Measurements from ENCODE around the gene SLC34A1. TPM values are rescaled to one million over a fixed set of nuclear protein-coding genes. Genes with fewer than 3 reads are reported as not detected.
"Not testable (repeated sequence)": the region's sequence is repeated elsewhere in the genome, so short reads cannot be mapped to it uniquely, and the experiment has no call there.

Gene SLC34A1
- total RNA-seq, 1 experiment from 2014 or later = 0.19 TPM

DNA sequence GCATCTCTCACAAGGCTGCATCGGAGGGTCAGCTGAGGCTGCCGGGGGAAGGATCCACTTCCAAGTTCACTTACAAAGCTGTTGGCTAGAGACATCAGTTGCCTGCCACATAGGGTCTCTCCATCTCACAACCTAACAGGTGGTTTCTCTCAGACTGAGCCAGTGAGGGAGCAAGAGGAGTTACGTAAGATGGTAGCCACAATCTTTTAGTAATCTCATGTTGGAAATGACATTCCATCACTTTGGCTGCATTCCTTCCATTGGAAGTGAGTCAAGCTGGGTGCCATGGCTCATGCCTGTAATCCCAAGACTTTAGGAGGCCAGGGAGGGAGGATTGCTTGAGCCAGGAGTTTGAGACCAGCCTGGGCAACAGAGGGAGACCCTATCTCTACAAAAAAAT is 34.8 kb downstream of the SLC34A1 start:
- no peaks in the 10 kb centered on the region for H3K36me3 Mint-ChIP-seq (ENCODE audit: insufficient read depth, unreplicated experiment)
- no peaks in the 10 kb centered on the region for H3K4me1 Mint-ChIP-seq (ENCODE audit: low read depth, unreplicated experiment)
- BruUV-seq (replicated peaks) = no TSS peak
- H3K27ac Mint-ChIP-seq (ENCODE audit: unreplicated experiment) = no peak overlapping the region
- H3K27me3 Mint-ChIP-seq (ENCODE audit: unreplicated experiment) = no peaks in the 10 kb centered on the region
- H3K9me3 Mint-ChIP-seq (ENCODE audit: low read depth, unreplicated experiment) = no peaks in the 10 kb centered on the region
- no peak overlapping the region for H3K4me3 Mint-ChIP-seq (ENCODE audit: low read depth, unreplicated experiment)
- TF ChIP-seq CTCF (IDR thresholded peaks at IDR 0.05; ENCODE audit: unreplicated experiment) = no peak
- CTCF ChIA-PET = interaction anchor here (0.6 kb wide), 1 partner anchor 30 kb away, joined by 5 read pairs; no protein-coding TSS in a partner anchor
- DNase-seq = no peak
- intact Hi-C loops (cut with micrococcal nuclease; ENCODE audit: unreplicated experiment) = no loop called here

- H3K27me3 Mint-ChIP-seq (ENCODE audit: unreplicated experiment); H3K4me3 Mint-ChIP-seq (ENCODE audit: low read depth, unreplicated experiment); intact Hi-C loops (cut with micrococcal nuclease; ENCODE audit: unreplicated experiment); H3K4me1 Mint-ChIP-seq (ENCODE audit: low read depth, unreplicated experiment); DNase-seq; CTCF ChIA-PET; H3K36me3 Mint-ChIP-seq (ENCODE audit: insufficient read depth, unreplicated experiment); H3K9me3 Mint-ChIP-seq (ENCODE audit: low read depth, unreplicated experiment); H3K27ac Mint-ChIP-seq (ENCODE audit: unreplicated experiment); BruUV-seq (replicated peaks): not testable (repeated sequence)
Observed at GRCh38 chr5:177420472-177420871, 36.2 kb downstream of the SLC34A1 start.

- intact Hi-C loops (cut with micrococcal nuclease; ENCODE audit: unreplicated experiment) = no loop called here
- CTCF ChIA-PET = no interaction called here
- TF ChIP-seq CTCF (IDR thresholded peaks at IDR 0.05; ENCODE audit: unreplicated experiment) = no peak
- no peaks in the 10 kb centered on the region for H3K9me3 Mint-ChIP-seq (ENCODE audit: low read depth, unreplicated experiment)
- peaks cover 12% of the 10 kb centered on the region for H3K36me3 Mint-ChIP-seq (ENCODE audit: insufficient read depth, unreplicated experiment)
- no TSS peak for BruUV-seq (replicated peaks)
- no peak overlapping the region for H3K27ac Mint-ChIP-seq (ENCODE audit: unreplicated experiment)
- H3K4me3 Mint-ChIP-seq (ENCODE audit: low read depth, unreplicated experiment) = no peak overlapping the region
- peaks cover 6% of the 10 kb centered on the region for H3K27me3 Mint-ChIP-seq (ENCODE audit: unreplicated experiment)
- peaks cover 14% of the 10 kb centered on the region for H3K4me1 Mint-ChIP-seq (ENCODE audit: low read depth, unreplicated experiment)
- DNase-seq = no peak
Observed at GRCh38 chr5:177421062-177421798, 37.0 kb downstream of the SLC34A1 start.

DNA sequence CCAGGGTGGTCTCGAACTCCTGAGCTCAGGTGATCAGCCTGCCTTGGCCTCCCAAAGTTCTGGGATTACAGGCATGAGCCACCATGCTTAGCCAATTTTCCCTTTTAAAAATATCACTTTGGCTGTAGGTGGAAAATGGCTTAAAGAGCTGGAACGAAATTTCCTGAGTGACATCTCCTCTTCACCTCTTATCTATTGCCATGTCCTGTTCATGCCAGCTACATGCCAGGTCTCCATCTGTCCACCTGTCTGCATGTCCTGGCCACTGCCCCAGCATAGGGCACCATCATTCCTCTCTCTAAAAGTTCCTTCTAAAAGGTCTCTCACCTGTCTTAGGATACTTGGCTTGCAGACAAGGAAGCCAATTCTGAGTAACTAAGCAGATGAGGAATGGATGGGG is 39.4 kb downstream of the SLC34A1 start:
- peaks cover 12% of the 10 kb centered on the region for H3K27me3 Mint-ChIP-seq (ENCODE audit: unreplicated experiment)
- CTCF ChIA-PET = interaction anchor here (1.5 kb wide), 2 partner anchors 19 to 21 kb away, joined by 4 to 5 read pairs; no protein-coding TSS in a partner anchor

More for the DNA sequence above, 39.4 kb downstream of the SLC34A1 start:
- no peak overlapping the region for H3K4me3 Mint-ChIP-seq (ENCODE audit: low read depth, unreplicated experiment)
- H3K36me3 Mint-ChIP-seq (ENCODE audit: insufficient read depth, unreplicated experiment) = peaks cover 36% of the 10 kb centered on the region
- H3K4me1 Mint-ChIP-seq (ENCODE audit: low read depth, unreplicated experiment) = peaks cover 22% of the 10 kb centered on the region
- no peak overlapping the region for H3K27ac Mint-ChIP-seq (ENCODE audit: unreplicated experiment)
- BruUV-seq (replicated peaks) = no TSS peak
- TF ChIP-seq CTCF (IDR thresholded peaks at IDR 0.05; ENCODE audit: unreplicated experiment) = no peak
- H3K9me3 Mint-ChIP-seq (ENCODE audit: low read depth, unreplicated experiment) = no peaks in the 10 kb centered on the region
- intact Hi-C loops (cut with micrococcal nuclease; ENCODE audit: unreplicated experiment) = no loop called here
- no peak for DNase-seq

All from Calu3 (cell line).